Large intestine (tissue), 1 donor: ENCODE results near the gene TRIOBP. TPM values are rescaled to one million over a fixed set of nuclear protein-coding genes. Genes with fewer than 3 reads are reported as not detected.

Experiments used
- polyA plus RNA-seq: library from polyadenylated mRNA; unstranded; fragments of 120-200 nt; gene quantifications from one replicate; pipeline ENCODE4 v1.2.1, GENCODE V29; 2013

The TRIOBP gene
- polyA plus RNA-seq, 1 donor = 43.5 TPM

Other genes with a start within 250 kb of the TRIOBP start
- 9.1 TPM for gene MFNG, start 210.7 kb upstream of the TRIOBP start, polyA plus RNA-seq
- gene CARD10, start 177.6 kb upstream of the TRIOBP start, polyA plus RNA-seq = 36.0 TPM
- 50.3 TPM for gene CDC42EP1, start 136.6 kb upstream of the TRIOBP start, polyA plus RNA-seq
- gene LGALS2, start 117.0 kb upstream of the TRIOBP start, polyA plus RNA-seq = 308 TPM
- 49.7 TPM for gene GGA1, start 88.2 kb upstream of the TRIOBP start, polyA plus RNA-seq
- gene SH3BP1, start 57.4 kb upstream of the TRIOBP start, polyA plus RNA-seq = 59.4 TPM
- gene PDXP, start 38.3 kb upstream of the TRIOBP start, polyA plus RNA-seq = 24.7 TPM
- 644 TPM for gene LGALS1, start 21.4 kb upstream of the TRIOBP start, polyA plus RNA-seq
- 18.1 TPM for gene NOL12, start 10.7 kb upstream of the TRIOBP start, polyA plus RNA-seq
- gene GCAT, start 110.9 kb downstream of the TRIOBP start, polyA plus RNA-seq = 9.2 TPM
- 0.04 TPM for gene GALR3, start 126.3 kb downstream of the TRIOBP start, polyA plus RNA-seq
- 25.1 TPM for gene ANKRD54, start 147.3 kb downstream of the TRIOBP start, polyA plus RNA-seq
- 644 TPM for gene EIF3L, start 152.4 kb downstream of the TRIOBP start, polyA plus RNA-seq
- 14.5 TPM for gene MICALL1, start 209.2 kb downstream of the TRIOBP start, polyA plus RNA-seq